ENCODE data around the gene TPCN2.

GRCh38 chr11:69055212-69055586 lies 6.5 kb downstream of the TPCN2 start:
- TF ChIP-seq GATA2 (IDR thresholded peaks at IDR 0.05; ENCODE audit: low read depth, low read length): no peak
- no peak for TF ChIP-seq GATA3 (IDR thresholded peaks at IDR 0.05; ENCODE audit: low read depth, low read length)

All from SH-SY5Y (cell line).